ENCODE measurements around the gene SCNN1B. TPM values are rescaled to one million over a fixed set of nuclear protein-coding genes. Genes with fewer than 3 reads are reported as not detected.
"Not testable (repeated sequence)": the region's sequence is repeated elsewhere in the genome, so short reads cannot be mapped to it uniquely, and the experiment has no call there.

Gene SCNN1B
- total RNA-seq, 2 donors from 2014 or later, result 0.18 to 0.91 TPM

GRCh38 chr16:23339787-23340186 is 37.7 kb downstream of the SCNN1B start:
- ATAC-seq, result no peak
- DNase-seq, result no peak
- intact Hi-C loops (cut with DNase I), result loop anchor here in 1 of 2 donors (10.0 kb wide), 1 partner anchor 55 kb away; no protein-coding TSS in a partner anchor

GRCh38 chr16:23342083-23342640 is 40.1 kb downstream of the SCNN1B start:
- ATAC-seq (no peak), DNase-seq (no peak)
- intact Hi-C loops (cut with DNase I), result no loop called here

GRCh38 chr16:23343643-23344612 is 41.8 kb downstream of the SCNN1B start:
- intact Hi-C loops (cut with DNase I), result no loop called here
- DNase-seq (no peak), ATAC-seq (no peak)

GRCh38 chr16:23345237-23345636 is 43.1 kb downstream of the SCNN1B start:
- no peak for ATAC-seq
- DNase-seq, result no peak
- intact Hi-C loops (cut with DNase I), result no loop called here

GRCh38 chr16:23348579-23349469 is 46.7 kb downstream of the SCNN1B start:
- intact Hi-C loops (cut with DNase I), result no loop called here
- DNase-seq (no peak), ATAC-seq (no peak)

GRCh38 chr16:23351360-23351759 is 49.3 kb downstream of the SCNN1B start:
- DNase-seq, result no peak
- intact Hi-C loops (cut with DNase I), result no loop called here
- ATAC-seq, result no peak

- intact Hi-C loops (cut with DNase I), result no loop called here
- no peak for DNase-seq
- ATAC-seq, result no peak
Measured at GRCh38 chr16:23353440-23353839, 51.3 kb downstream of the SCNN1B start.

GRCh38 chr16:23354246-23354645 is 52.1 kb downstream of the SCNN1B start:
- intact Hi-C loops (cut with DNase I), result no loop called here
- ATAC-seq (no peak), DNase-seq (no peak)

GRCh38 chr16:23355106-23355670 is 53.1 kb downstream of the SCNN1B start:
- ATAC-seq, result no peak
- intact Hi-C loops (cut with DNase I), result no loop called here
- DNase-seq, result no peak

GRCh38 chr16:23356941-23357340 is 54.8 kb downstream of the SCNN1B start:
- no peak for ATAC-seq
- DNase-seq, result no peak
- intact Hi-C loops (cut with DNase I), result no loop called here

- no peak for ATAC-seq
- no peak for DNase-seq
- intact Hi-C loops (cut with DNase I), result no loop called here
Measured at GRCh38 chr16:23357761-23358290, 55.7 kb downstream of the SCNN1B start.

- no peak for ATAC-seq
- intact Hi-C loops (cut with DNase I), result no loop called here
- DNase-seq, result no peak
Measured at GRCh38 chr16:23359092-23359760, 57.1 kb downstream of the SCNN1B start.

GRCh38 chr16:23362460-23363317 is 60.6 kb downstream of the SCNN1B start:
- intact Hi-C loops (cut with DNase I), result no loop called here
- ATAC-seq, result peak; percentile 44 to 65
- DNase-seq, result no peak

- DNase-seq (no peak), ATAC-seq (no peak)
- intact Hi-C loops (cut with DNase I), result no loop called here
Measured at GRCh38 chr16:23365602-23366240, 63.6 kb downstream of the SCNN1B start.

GRCh38 chr16:23366341-23366740 is 64.2 kb downstream of the SCNN1B start:
- DNase-seq; intact Hi-C loops (cut with DNase I); ATAC-seq: not testable (repeated sequence)

GRCh38 chr16:23367564-23367963 is 65.5 kb downstream of the SCNN1B start:
- no peak for ATAC-seq
- DNase-seq, result no peak
- intact Hi-C loops (cut with DNase I), result no loop called here

GRCh38 chr16:23367988-23368387 is 65.9 kb downstream of the SCNN1B start:
- intact Hi-C loops (cut with DNase I), result no loop called here
- DNase-seq (no peak), ATAC-seq (no peak)

Data from left cardiac atrium (tissue), 4 donors.